DND-41 (cell line): ENCODE measurements around the gene CIDEC.

ENCODE experiments used
- ATAC-seq: fragments of 200-7000 bp; cut with Tn5 transposase; 3 replicates; pipeline ENCODE4 v1.9.1; 2021; ENCODE audit warnings: low read depth; ENCODE audit not compliant: insufficient read depth
- DNase-seq: peaks from one replicate; pipeline ENCODE4 v3.0.0-alpha.2; 2020
- H2AFZ ChIP-seq: 2 replicates; pipeline ENCODE4 v1.6.0; 2012; ENCODE audit warnings: low read depth, low read length
- H3K27ac ChIP-seq: 2 replicates; pipeline ENCODE4 v1.5.1; 2012; ENCODE audit warnings: low read length, inconsistent platforms
- H3K27me3 ChIP-seq: fragments of 200-600 bp; sonication (generic); 2 replicates; pipeline ENCODE4 v1.6.0; 2012; ENCODE audit warnings: low read length, mild to moderate bottlenecking, inconsistent platforms; ENCODE audit not compliant: insufficient read depth, poor library complexity
- H3K36me3 ChIP-seq: 2 replicates; pipeline ENCODE4 v1.5.1; 2012; ENCODE audit warnings: low read length, inconsistent platforms; ENCODE audit not compliant: insufficient read depth
- H3K4me1 ChIP-seq: 2 replicates; pipeline ENCODE4 v1.5.1; 2012; ENCODE audit warnings: mild to moderate bottlenecking, low read length; ENCODE audit not compliant: insufficient read depth
- H3K4me2 ChIP-seq: 2 replicates; pipeline ENCODE4 v1.6.0; 2012; ENCODE audit warnings: mild to moderate bottlenecking, moderate library complexity, low read length, inconsistent platforms; ENCODE audit not compliant: insufficient read depth
- H3K4me3 ChIP-seq, 2 experiments: fragments of 200-600 bp in 1 of 2; shearing (Covaris generic) in 1 of 2; 2 replicates each; pipeline ENCODE4 v1.5.1; 2012 to 2016; ENCODE audit warnings: inconsistent platforms in 2 of 2, low read length in 2 of 2, mild to moderate bottlenecking in 2 of 2, low read depth in 1 of 2, moderate library complexity in 1 of 2
- H3K79me2 ChIP-seq: 2 replicates; pipeline ENCODE4 v1.6.0; 2012; ENCODE audit warnings: low read length, inconsistent platforms; ENCODE audit not compliant: insufficient read depth
- H3K9ac ChIP-seq: 2 replicates; pipeline ENCODE4 v1.6.0; 2012; ENCODE audit warnings: low read depth, mild to moderate bottlenecking, inconsistent platforms, low read length, moderate library complexity
- H3K9me3 ChIP-seq: 2 replicates; pipeline ENCODE4 v1.5.1; 2012; ENCODE audit warnings: low read length, moderate library complexity, mild to moderate bottlenecking, inconsistent platforms; ENCODE audit not compliant: insufficient read depth, severe bottlenecking
- H4K20me1 ChIP-seq: 2 replicates; pipeline ENCODE4 v1.6.0; 2012; ENCODE audit warnings: low read length; ENCODE audit not compliant: insufficient read depth
- EZH2 ChIP-seq: IDR thresholded peaks from 3 replicates; pipeline ENCODE4 v1.6.1; 2012; ENCODE audit warnings: borderline replicate concordance, low read depth, mild to moderate bottlenecking, moderate library complexity, low read length, inconsistent platforms; ENCODE audit not compliant: severe bottlenecking
- TF ChIP-seq, protein P1 (sequence below): IDR thresholded peaks from 2 replicates; pipeline ENCODE4 v1.5.1; 2012; ENCODE audit warnings: borderline replicate concordance, low read length, moderate library complexity, mild to moderate bottlenecking; ENCODE audit not compliant: poor library complexity, severe bottlenecking; ENCODE audit errors: extremely low read depth

CIDEC gene

DNA sequence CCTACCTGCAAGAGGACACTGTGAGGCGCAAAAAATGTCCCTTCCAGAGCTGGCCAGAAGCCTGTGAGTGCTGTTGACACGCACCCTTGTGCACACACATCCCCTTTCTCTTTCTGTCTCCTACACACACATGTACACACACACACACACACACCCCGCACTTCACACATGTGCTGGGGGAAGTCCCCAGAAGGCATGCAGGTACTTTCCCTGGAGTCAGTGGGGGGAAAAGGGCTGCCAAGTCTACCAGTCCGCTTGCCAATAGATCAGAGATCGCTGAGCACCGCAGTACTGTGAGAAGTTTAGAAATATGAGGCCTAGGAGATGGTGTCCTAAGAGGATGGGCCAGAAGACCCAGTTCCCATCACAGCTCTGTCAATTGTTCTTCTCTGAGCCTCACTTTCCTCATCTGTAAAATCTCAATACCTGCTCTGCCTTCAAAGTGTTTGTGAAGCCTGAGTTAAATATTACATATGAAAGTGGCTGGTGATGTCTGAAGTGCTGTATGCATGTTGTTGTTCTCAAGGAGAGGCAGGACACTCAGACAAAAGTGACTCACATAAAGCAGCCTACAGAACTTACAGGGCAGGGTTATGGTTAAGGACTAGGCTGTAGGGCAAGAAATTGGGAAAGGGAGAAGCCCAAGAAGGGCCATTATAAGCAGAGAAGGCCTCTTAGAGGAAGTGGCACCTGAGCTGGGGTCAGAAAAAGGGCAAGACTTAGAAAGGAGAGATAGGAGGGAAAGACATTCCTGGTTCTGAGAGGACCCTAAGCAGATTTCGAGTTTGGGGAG, 29.4 kb upstream of the CIDEC start:
- Histone ChIP-seq H3K4me3 (no peak overlapping the region), H3K79me2 (no peaks in the 10 kb centered on the region), H3K27me3 (no peaks in the 10 kb centered on the region), H3K4me2 (no peak overlapping the region), H3K27ac (no peak overlapping the region), H3K4me1 (no peaks in the 10 kb centered on the region), H3K9me3 (no peaks in the 10 kb centered on the region), H3K36me3 (no peaks in the 10 kb centered on the region), H2AFZ (no peak overlapping the region), H4K20me1 (no peaks in the 10 kb centered on the region), H3K9ac (no peak overlapping the region)
- TF ChIP-seq, protein P1, sequence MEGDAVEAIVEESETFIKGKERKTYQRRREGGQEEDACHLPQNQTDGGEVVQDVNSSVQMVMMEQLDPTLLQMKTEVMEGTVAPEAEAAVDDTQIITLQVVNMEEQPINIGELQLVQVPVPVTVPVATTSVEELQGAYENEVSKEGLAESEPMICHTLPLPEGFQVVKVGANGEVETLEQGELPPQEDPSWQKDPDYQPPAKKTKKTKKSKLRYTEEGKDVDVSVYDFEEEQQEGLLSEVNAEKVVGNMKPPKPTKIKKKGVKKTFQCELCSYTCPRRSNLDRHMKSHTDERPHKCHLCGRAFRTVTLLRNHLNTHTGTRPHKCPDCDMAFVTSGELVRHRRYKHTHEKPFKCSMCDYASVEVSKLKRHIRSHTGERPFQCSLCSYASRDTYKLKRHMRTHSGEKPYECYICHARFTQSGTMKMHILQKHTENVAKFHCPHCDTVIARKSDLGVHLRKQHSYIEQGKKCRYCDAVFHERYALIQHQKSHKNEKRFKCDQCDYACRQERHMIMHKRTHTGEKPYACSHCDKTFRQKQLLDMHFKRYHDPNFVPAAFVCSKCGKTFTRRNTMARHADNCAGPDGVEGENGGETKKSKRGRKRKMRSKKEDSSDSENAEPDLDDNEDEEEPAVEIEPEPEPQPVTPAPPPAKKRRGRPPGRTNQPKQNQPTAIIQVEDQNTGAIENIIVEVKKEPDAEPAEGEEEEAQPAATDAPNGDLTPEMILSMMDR, result no peak
- TF ChIP-seq EZH2, result no peak
- ATAC-seq (no peak), DNase-seq (no peak)

DNA sequence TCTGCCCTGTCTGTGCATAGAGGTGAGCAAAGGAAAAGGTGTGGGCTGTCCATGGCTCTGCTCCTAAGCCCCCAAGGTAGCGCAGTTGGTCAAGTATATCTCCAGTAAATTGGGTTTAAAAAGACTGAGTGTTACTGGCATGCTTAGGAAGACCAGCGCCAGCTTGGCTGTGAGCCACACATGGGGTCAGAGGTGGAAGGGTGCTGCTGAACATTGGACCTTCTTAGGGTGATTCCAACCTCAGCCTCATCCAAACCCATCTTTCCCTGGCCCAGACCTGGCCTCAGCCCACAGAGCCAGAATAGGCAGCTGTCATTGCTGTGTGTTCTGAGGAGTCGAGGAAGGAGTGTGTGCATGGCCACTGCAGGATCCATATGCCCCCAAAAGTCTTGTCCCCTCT, 28.2 kb upstream of the CIDEC start:
- ATAC-seq (no peak), DNase-seq (no peak)
- Histone ChIP-seq H2AFZ (no peak overlapping the region), H3K4me3 (no peak overlapping the region), H4K20me1 (no peaks in the 10 kb centered on the region), H3K4me2 (no peak overlapping the region), H3K4me1 (peaks cover 4% of the 10 kb centered on the region), H3K79me2 (no peaks in the 10 kb centered on the region), H3K27me3 (no peaks in the 10 kb centered on the region), H3K27ac (no peak overlapping the region), H3K36me3 (no peaks in the 10 kb centered on the region), H3K9ac (no peak overlapping the region), H3K9me3 (no peaks in the 10 kb centered on the region)
- TF ChIP-seq EZH2, result no peak
- TF ChIP-seq, protein P1, result no peak

DNA sequence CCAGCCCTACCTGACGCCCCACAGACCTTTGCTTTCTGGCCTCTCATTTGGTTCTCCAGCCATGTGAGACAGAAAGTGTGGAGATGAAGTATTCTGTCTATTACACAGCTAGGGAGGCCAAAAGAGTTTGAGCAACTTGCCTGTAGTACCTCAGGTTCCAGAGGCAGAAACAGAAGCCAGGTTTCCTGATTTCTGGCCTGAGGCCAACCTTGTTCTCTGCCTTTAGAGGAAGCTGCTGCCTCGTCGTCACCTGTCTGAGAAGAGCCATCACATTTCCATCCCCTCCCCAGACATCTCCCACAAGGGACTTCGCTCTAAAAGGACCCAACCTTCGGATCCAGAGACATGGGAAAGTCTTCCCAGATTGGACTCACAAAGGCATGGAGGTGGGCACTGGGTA, 26.4 kb upstream of the CIDEC start:
- DNase-seq (no peak), ATAC-seq (no peak)
- Histone ChIP-seq H4K20me1 (no peaks in the 10 kb centered on the region), H3K27me3 (no peaks in the 10 kb centered on the region), H3K9ac (no peak overlapping the region), H3K79me2 (no peaks in the 10 kb centered on the region), H3K36me3 (no peaks in the 10 kb centered on the region), H3K27ac (no peak overlapping the region), H3K9me3 (no peaks in the 10 kb centered on the region), H3K4me2 (no peak overlapping the region), H3K4me1 (peaks cover 22% of the 10 kb centered on the region), H2AFZ (no peak overlapping the region), H3K4me3 (no peak overlapping the region)
- TF ChIP-seq, protein P1, result no peak
- no peak for TF ChIP-seq EZH2

DNA sequence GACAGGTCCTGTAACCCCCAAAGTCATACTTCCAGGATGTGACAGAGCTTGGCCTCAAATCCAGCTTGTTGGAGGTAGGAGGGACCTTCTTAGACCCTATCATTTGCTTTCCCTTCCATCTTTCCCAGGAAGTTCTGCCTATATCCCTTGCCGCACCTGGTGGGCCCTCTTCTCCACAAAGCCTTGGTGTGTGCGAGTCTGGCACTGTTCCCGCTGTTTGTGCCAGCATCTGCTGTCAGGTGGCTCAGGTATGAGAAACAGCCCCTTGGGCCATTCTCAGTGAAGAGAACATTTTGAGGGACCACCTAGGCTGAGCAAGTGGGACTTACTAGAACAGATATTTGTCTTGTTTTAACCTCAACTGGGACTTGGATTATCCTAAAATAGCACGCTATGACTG, 23.9 kb upstream of the CIDEC start:
- Histone ChIP-seq H2AFZ (no peak overlapping the region), H3K27me3 (no peaks in the 10 kb centered on the region), H3K79me2 (no peaks in the 10 kb centered on the region), H3K4me3 (no peak overlapping the region), H4K20me1 (no peaks in the 10 kb centered on the region), H3K9ac (no peak overlapping the region), H3K4me1 (peaks cover 27% of the 10 kb centered on the region), H3K27ac (no peak overlapping the region), H3K36me3 (no peaks in the 10 kb centered on the region), H3K4me2 (no peak overlapping the region), H3K9me3 (no peaks in the 10 kb centered on the region)
- DNase-seq (no peak), ATAC-seq (no peak)
- TF ChIP-seq EZH2, result no peak
- TF ChIP-seq, protein P1, result no peak
